Sciatic nerve (tissue), 2 donors: ENCODE measurements around the gene WDTC1. TPM values are rescaled to one million over a fixed set of nuclear protein-coding genes. Genes with fewer than 3 reads are reported as not detected.

Source experiments
- ATAC-seq: fragments of 200-7000 bp; cut with Tn5 transposase; one replicate; pipeline ENCODE4 v1.9.1; 2020; ENCODE audit warnings: mild to moderate bottlenecking, moderate library complexity
- DNase-seq: peaks from one replicate; pipeline ENCODE4 v3.0.0-alpha.2; 2020; ENCODE audit warnings: low spot score
- intact Hi-C: fragments of 100-400 bp; cut with DNase I; formaldehyde crosslinking; loops from one replicate; pipeline ENCODE4 v1.14.2; 2022
- total RNA-seq: library from RNA; stranded (reverse); fragmentation: NEBNext Ultra II Directional; extraction: Animal tissue kit (Norgen Biotek cat#: 25700); gene quantifications from one replicate; pipeline ENCODE4 v1.2.1, GENCODE V29; 2021
- donor health status: DM: no; HTN: no; CAD: no.
- donor health status: DM: no; HTN: no; CAD: no.

Gene WDTC1
- total RNA-seq, 1 donor from 2014 or later, result 39.6 TPM

- ATAC-seq, result peak; percentile 99
- intact Hi-C loops, result no loop called here
- DNase-seq, result peak; percentile 98
Measured at GRCh38 chr1:27321813-27322568, 87.6 kb downstream of the WDTC1 start, which contains the start of gene TMEM222. TSS of gene TMEM222 (plus strand) at chr1:27322163. CDS start at chr1:27322198, 35 bp downstream.

- ATAC-seq (no peak), DNase-seq (no peak)
- intact Hi-C loops, result no loop called here
Measured at GRCh38 chr1:27322569-27323240, 88.3 kb downstream of the WDTC1 start.

- DNase-seq, result no peak
- intact Hi-C loops, result no loop called here
- no peak for ATAC-seq
Measured at GRCh38 chr1:27325286-27325685, 90.9 kb downstream of the WDTC1 start.

- intact Hi-C loops, result no loop called here
- DNase-seq (no peak), ATAC-seq (no peak)
Measured at GRCh38 chr1:27327964-27328363, 93.5 kb downstream of the WDTC1 start.

- intact Hi-C loops, result no loop called here
- no peak for DNase-seq
- no peak for ATAC-seq
Measured at GRCh38 chr1:27330786-27331185, 96.4 kb downstream of the WDTC1 start.

GRCh38 chr1:27331426-27331825 is 97.0 kb downstream of the WDTC1 start:
- no peak for ATAC-seq
- intact Hi-C loops, result no loop called here
- DNase-seq, result no peak

GRCh38 chr1:27331922-27332321 is 97.5 kb downstream of the WDTC1 start:
- no peak for ATAC-seq
- intact Hi-C loops, result no loop called here
- no peak for DNase-seq

- ATAC-seq, result peak; percentile 70
- intact Hi-C loops, result no loop called here
- DNase-seq, result no peak
Measured at GRCh38 chr1:27332536-27333281, 98.3 kb downstream of the WDTC1 start.

GRCh38 chr1:27333717-27334279 is 99.4 kb downstream of the WDTC1 start:
- ATAC-seq, result no peak
- intact Hi-C loops, result no loop called here

GRCh38 chr1:27335506-27336422 is 101.3 kb downstream of the WDTC1 start:
- DNase-seq (no peak), ATAC-seq (no peak)
- intact Hi-C loops, result no loop called here

More at GRCh38 chr1:27333717-27334279, 99.4 kb downstream of the WDTC1 start:
- DNase-seq, result no peak

GRCh38 chr1:27336756-27337155 is 102.3 kb downstream of the WDTC1 start:
- intact Hi-C loops, result no loop called here
- no peak for ATAC-seq

GRCh38 chr1:27338751-27339150 is 104.3 kb downstream of the WDTC1 start:
- DNase-seq (no peak), ATAC-seq (no peak)
- intact Hi-C loops, result no loop called here

More at GRCh38 chr1:27336756-27337155, 102.3 kb downstream of the WDTC1 start:
- no peak for DNase-seq

GRCh38 chr1:27339213-27339612 is 104.8 kb downstream of the WDTC1 start:
- DNase-seq (no peak), ATAC-seq (no peak)
- intact Hi-C loops, result no loop called here

GRCh38 chr1:27341525-27342252 is 107.3 kb downstream of the WDTC1 start, which contains the start of gene SYTL1:
TSS of gene SYTL1 (plus strand) at chr1:27342022. CDS start at chr1:27345335, 3,313 bp downstream.
- ATAC-seq (no peak), DNase-seq (no peak)
- intact Hi-C loops, result no loop called here

GRCh38 chr1:27342391-27342777 is 108.0 kb downstream of the WDTC1 start:
- no peak for ATAC-seq
- no peak for DNase-seq
- intact Hi-C loops, result no loop called here

GRCh38 chr1:27342778-27343638 is 108.6 kb downstream of the WDTC1 start:
- DNase-seq, result no peak
- ATAC-seq, result peak; percentile 13
- intact Hi-C loops, result no loop called here

- ATAC-seq (no peak), DNase-seq (no peak)
- intact Hi-C loops, result no loop called here
Measured at GRCh38 chr1:27343639-27344025, 109.2 kb downstream of the WDTC1 start.
